T-helper 9 cell (primary cell): ENCODE results near the gene OR6C68.
"Not testable (repeated sequence)": the region's sequence is repeated elsewhere in the genome, so short reads cannot be mapped to it uniquely, and the experiment has no call there.

Experiments
- DNase-seq: peaks from one replicate; pipeline ENCODE4 v3.0.0-alpha.2; 2020
- total RNA-seq, 2 donors: gene quantifications; one replicate each; lab custom pipeline; 2026; lab: John Stamatoyannopoulos, UW

OR6C68 gene
- 0 reads per million in 2 donors for total RNA-seq

GRCh38 chr12:55492078-55492477 is at the start of gene OR6C68:
Gene OR6C68 (plus strand): TSS chr12:55492378. CDS start chr12:55492378, 0 bp downstream.
- DNase-seq = no peak

GRCh38 chr12:55443776-55444175 is 48.4 kb upstream of the OR6C68 start, which contains the start of gene OR6C2:
Gene OR6C2 (plus strand): TSS chr12:55444076. CDS start chr12:55452214, 8,138 bp downstream.
- no peak for DNase-seq

GRCh38 chr12:55445357-55445756 is 46.8 kb upstream of the OR6C68 start:
- no peak for DNase-seq

- no peak for DNase-seq
Measured at GRCh38 chr12:55446326-55446725, 45.9 kb upstream of the OR6C68 start.

GRCh38 chr12:55448825-55449224 is 43.4 kb upstream of the OR6C68 start:
- DNase-seq = no peak

GRCh38 chr12:55464926-55465325 is 27.3 kb upstream of the OR6C68 start:
- not testable (repeated sequence) for DNase-seq

- no peak for DNase-seq
Measured at GRCh38 chr12:55467836-55468235, 24.3 kb upstream of the OR6C68 start.

- DNase-seq = no peak
Measured at GRCh38 chr12:55469291-55469690, 22.9 kb upstream of the OR6C68 start.

- no peak for DNase-seq
Measured at GRCh38 chr12:55470088-55470829, 21.9 kb upstream of the OR6C68 start, which contains the start of gene OR6C70. Gene OR6C70 (minus strand): TSS chr12:55470138. CDS start chr12:55470138, 0 bp downstream.

GRCh38 chr12:55472264-55472663 is 19.9 kb upstream of the OR6C68 start:
- DNase-seq = no peak

GRCh38 chr12:55479136-55479535 is 13.0 kb upstream of the OR6C68 start:
- not testable (repeated sequence) for DNase-seq

- DNase-seq = not testable (repeated sequence)
Measured at GRCh38 chr12:55484284-55484683, 7.9 kb upstream of the OR6C68 start.

GRCh38 chr12:55495490-55495889 is 3.3 kb downstream of the OR6C68 start:
- no peak for DNase-seq

- no peak for DNase-seq
Measured at GRCh38 chr12:55499231-55499630, 7.1 kb downstream of the OR6C68 start.

GRCh38 chr12:55499810-55500252 is 7.7 kb downstream of the OR6C68 start:
- no peak for DNase-seq

GRCh38 chr12:55501601-55502000 is 9.4 kb downstream of the OR6C68 start:
- no peak for DNase-seq

- DNase-seq = no peak
Measured at GRCh38 chr12:55515696-55516095, 23.5 kb downstream of the OR6C68 start.

- DNase-seq = no peak
Measured at GRCh38 chr12:55516391-55516790, 24.2 kb downstream of the OR6C68 start.
